HL-60 (cell line): ENCODE results near the gene TIFAB.

Experiments
- GABPA ChIP-seq: IDR thresholded peaks from 2 replicates; pipeline ENCODE4 v1.6.1; 2012; ENCODE audit warnings: low read depth
- POLR2AphosphoS5 ChIP-seq: IDR thresholded peaks from 2 replicates; pipeline ENCODE4 v1.6.1; 2012; ENCODE audit warnings: low read depth
- SPI1 ChIP-seq: IDR thresholded peaks from 2 replicates; pipeline ENCODE4 v1.6.1; 2012; ENCODE audit warnings: low read depth, mild to moderate bottlenecking, borderline replicate concordance
- TF ChIP-seq, protein P1 (sequence below): IDR thresholded peaks from one replicate; pipeline ENCODE4 v1.5.1; 2011; ENCODE audit warnings: low read length, control low read depth, inconsistent platforms; ENCODE audit not compliant: insufficient read depth
- TF ChIP-seq, protein P2 (sequence below): IDR thresholded peaks from 2 replicates; pipeline ENCODE4 v1.6.1; 2012; ENCODE audit warnings: low read depth; ENCODE audit not compliant: insufficient replicate concordance

DNA sequence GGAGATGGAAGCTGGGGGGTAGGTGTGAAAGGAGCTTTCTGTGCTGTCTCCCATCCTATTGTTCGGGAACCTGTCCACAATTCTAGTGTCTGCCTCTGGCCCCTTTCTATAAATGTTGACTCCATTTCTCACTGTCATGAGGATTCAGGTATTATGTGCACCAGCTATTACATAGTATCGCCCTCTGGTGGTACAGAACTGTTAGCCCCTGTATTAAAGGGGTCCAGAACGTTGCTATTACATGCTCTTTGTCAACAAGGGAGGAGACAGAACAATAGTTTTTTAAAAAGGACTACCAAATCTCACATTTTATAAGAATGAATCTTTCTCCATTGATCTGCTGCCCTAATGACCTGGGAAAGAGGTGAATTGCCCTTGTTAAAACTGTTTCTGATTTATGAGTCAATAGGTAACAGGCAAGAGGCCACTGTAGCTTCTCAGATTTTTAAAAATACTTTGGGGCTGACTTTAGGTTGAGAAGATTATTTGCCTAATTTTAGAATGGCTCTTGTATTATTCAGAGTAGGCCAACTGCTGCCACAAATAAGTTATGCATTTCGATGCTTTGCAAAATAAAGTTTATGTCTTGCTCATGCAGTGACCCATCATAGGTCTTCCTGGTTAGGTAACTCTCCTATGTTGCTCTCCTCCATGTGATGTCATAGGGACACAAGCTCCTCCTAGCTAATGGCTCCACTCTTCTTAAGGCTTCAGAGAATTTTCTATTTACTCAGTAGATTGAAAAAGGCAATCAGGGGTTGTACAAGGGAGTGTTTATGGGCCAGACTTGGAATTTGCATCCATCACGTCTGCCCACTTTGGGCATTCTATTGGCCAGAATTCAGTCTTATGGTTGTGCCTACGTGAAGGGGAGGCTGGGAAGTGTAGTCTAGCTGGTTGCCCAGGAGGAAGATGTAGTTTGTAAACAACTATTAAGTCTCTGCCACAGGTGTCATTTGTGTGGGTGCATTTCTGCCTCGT is 25.8 kb downstream of the TIFAB start:
- TF ChIP-seq, protein P1, sequence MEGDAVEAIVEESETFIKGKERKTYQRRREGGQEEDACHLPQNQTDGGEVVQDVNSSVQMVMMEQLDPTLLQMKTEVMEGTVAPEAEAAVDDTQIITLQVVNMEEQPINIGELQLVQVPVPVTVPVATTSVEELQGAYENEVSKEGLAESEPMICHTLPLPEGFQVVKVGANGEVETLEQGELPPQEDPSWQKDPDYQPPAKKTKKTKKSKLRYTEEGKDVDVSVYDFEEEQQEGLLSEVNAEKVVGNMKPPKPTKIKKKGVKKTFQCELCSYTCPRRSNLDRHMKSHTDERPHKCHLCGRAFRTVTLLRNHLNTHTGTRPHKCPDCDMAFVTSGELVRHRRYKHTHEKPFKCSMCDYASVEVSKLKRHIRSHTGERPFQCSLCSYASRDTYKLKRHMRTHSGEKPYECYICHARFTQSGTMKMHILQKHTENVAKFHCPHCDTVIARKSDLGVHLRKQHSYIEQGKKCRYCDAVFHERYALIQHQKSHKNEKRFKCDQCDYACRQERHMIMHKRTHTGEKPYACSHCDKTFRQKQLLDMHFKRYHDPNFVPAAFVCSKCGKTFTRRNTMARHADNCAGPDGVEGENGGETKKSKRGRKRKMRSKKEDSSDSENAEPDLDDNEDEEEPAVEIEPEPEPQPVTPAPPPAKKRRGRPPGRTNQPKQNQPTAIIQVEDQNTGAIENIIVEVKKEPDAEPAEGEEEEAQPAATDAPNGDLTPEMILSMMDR: peak; percentile 39
- TF ChIP-seq GABPA (no peak), POLR2AphosphoS5 (no peak), SPI1 (no peak)
- TF ChIP-seq, protein P2, sequence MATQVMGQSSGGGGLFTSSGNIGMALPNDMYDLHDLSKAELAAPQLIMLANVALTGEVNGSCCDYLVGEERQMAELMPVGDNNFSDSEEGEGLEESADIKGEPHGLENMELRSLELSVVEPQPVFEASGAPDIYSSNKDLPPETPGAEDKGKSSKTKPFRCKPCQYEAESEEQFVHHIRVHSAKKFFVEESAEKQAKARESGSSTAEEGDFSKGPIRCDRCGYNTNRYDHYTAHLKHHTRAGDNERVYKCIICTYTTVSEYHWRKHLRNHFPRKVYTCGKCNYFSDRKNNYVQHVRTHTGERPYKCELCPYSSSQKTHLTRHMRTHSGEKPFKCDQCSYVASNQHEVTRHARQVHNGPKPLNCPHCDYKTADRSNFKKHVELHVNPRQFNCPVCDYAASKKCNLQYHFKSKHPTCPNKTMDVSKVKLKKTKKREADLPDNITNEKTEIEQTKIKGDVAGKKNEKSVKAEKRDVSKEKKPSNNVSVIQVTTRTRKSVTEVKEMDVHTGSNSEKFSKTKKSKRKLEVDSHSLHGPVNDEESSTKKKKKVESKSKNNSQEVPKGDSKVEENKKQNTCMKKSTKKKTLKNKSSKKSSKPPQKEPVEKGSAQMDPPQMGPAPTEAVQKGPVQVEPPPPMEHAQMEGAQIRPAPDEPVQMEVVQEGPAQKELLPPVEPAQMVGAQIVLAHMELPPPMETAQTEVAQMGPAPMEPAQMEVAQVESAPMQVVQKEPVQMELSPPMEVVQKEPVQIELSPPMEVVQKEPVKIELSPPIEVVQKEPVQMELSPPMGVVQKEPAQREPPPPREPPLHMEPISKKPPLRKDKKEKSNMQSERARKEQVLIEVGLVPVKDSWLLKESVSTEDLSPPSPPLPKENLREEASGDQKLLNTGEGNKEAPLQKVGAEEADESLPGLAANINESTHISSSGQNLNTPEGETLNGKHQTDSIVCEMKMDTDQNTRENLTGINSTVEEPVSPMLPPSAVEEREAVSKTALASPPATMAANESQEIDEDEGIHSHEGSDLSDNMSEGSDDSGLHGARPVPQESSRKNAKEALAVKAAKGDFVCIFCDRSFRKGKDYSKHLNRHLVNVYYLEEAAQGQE: no peak
